Pancreas (tissue), 10 donors: ENCODE measurements around the gene GABRB3. TPM values are rescaled to one million over a fixed set of nuclear protein-coding genes. Genes with fewer than 3 reads are reported as not detected.

Source experiments
- ATAC-seq, 4 donors: fragments of 200-7000 bp; cut with Tn5 transposase; one replicate each; pipeline versions ENCODE4 v1.8.0 to v1.9.1; 2020; ENCODE audit warnings: mild to moderate bottlenecking in 4 of 4, moderate library complexity in 4 of 4
- DNase-seq, 6 donors: peaks; one replicate each; pipeline ENCODE4 v3.0.0-alpha.2; 2020
- FAIRE-seq: peaks from 2 replicates; lab custom pipeline; 2012; peaks lifted over from hg19 to GRCh38; lab: Jason Lieb, UNC
- H3K27ac ChIP-seq, 4 donors: fragments of 200-600 bp; sonication (generic); 1 replicate in 3 of 4; 2 replicates in 1 of 4; pipeline versions ENCODE4 v1.5.0 to v1.8.0; 2020
- H3K27me3 ChIP-seq, 4 donors: fragments of 200-600 bp; one replicate each; pipeline ENCODE4 v1.8.0; 2021
- H3K36me3 ChIP-seq, 3 donors: fragments of 200-600 bp; sonication (generic) in 1 of 3; one replicate each; pipeline versions ENCODE4 v1.5.0 to v1.8.0; 2020 to 2021
- H3K4me1 ChIP-seq, 3 donors: fragments of 200-600 bp; one replicate each; pipeline ENCODE4 v1.8.0; 2021
- H3K4me3 ChIP-seq, 4 donors: fragments of 200-600 bp; sonication (generic) in 2 of 4; one replicate each; pipeline versions ENCODE4 v1.5.0 to v1.8.0; 2020 to 2021
- H3K9me3 ChIP-seq, 4 donors: fragments of 200-600 bp; one replicate each; pipeline ENCODE4 v1.8.0; 2021
- CTCF ChIP-seq, 4 donors: fragments of 200-600 bp; sonication (generic) in 3 of 4; IDR thresholded peaks; one replicate each; pipeline versions ENCODE4 v1.5.0 to v1.8.0; 2021; ENCODE audit warnings: antibody characterized with exemption in 4 of 4
- WGBS, 2 donors: extraction: QIAGEN DNeasy Blood & Tissue Kit; methylation state at CpG; one replicate each; pipeline ENCODE4 v1.1.7; 2013; 5-methylcytosine and 5-hydroxymethylcytosine counted together
- intact Hi-C, 3 donors: fragments of 100-400 bp; cut with DNase I; formaldehyde crosslinking; loops; one replicate each; pipeline versions ENCODE4 v1.11.1 to v1.14.2; 2022
- polyA plus RNA-seq, 2 donors: library from polyadenylated mRNA; stranded (reverse); fragments of 200-250 nt; gene quantifications; one replicate each; pipeline ENCODE4 v1.2.3, GENCODE V29; 2013
- total RNA-seq, 6 donors: library from RNA; stranded (reverse); fragmentation: NEBNext Ultra II Directional in 4 of 6; extraction: Animal tissue kit (Norgen Biotek cat#: 25700) in 4 of 6; gene quantifications; one replicate each; pipeline versions ENCODE4 v1.2.1 to v1.2.4, GENCODE V29; 2021 to 2023
- donor health status: healthy with polysubstance abuse.
- donor health status: DM: no; HTN: no; CAD: no; lungs with moderate emphysema.
- donor health status: DM: no; HTN: no; CAD: no.
- donor health status: control.
- donor health status: control.
- donor health status: Bipolar disorder and iron deficiency.
- donor health status: DM: yes; HTN: yes; CAD: no.
- donor health status: DM: no; HTN: no; CAD: no.
- donor health status: DM: no; HTN: no; CAD: no.
- donor health status: DM: yes; HTN: yes; CAD: no.

GABRB3 gene
- total and polyA plus RNA-seq, 8 donors: 1.3 to 11.4 (median 9.5) TPM

GRCh38 chr15:26615927-26616302 lies 157.0 kb downstream of the GABRB3 start:
- TF ChIP-seq CTCF (IDR thresholded peaks at IDR 0.05): no peak
- ATAC-seq: no peak
- FAIRE-seq: no peak
- DNase-seq: no peak
- no peaks in the 10 kb centered on the region for H3K27me3 ChIP-seq
- no peaks in the 10 kb centered on the region for H3K4me1 ChIP-seq
- no peak overlapping the region for H3K27ac ChIP-seq
- H3K4me3 ChIP-seq: no peak overlapping the region
- no peaks in the 10 kb centered on the region for H3K36me3 ChIP-seq
- 60 to 76% methylated on average over 3 of the region's 3 CpGs for WGBS, 2 donors
- no peaks in the 10 kb centered on the region for H3K9me3 ChIP-seq
- intact Hi-C loops: no loop called here

- DNase-seq (no peak), ATAC-seq (peak in 1 of 4 donors; percentile 60), FAIRE-seq (no peak)
- intact Hi-C loops: no loop called here
- H3K9me3 ChIP-seq: no peaks in the 10 kb centered on the region
- WGBS, 2 donors: 67 to 75% methylated on average over 7 of the region's 7 CpGs
- H3K4me1 ChIP-seq: no peaks in the 10 kb centered on the region
- H3K36me3 ChIP-seq: no peaks in the 10 kb centered on the region
- no peak overlapping the region for H3K27ac ChIP-seq
- H3K4me3 ChIP-seq: no peak overlapping the region
- H3K27me3 ChIP-seq: no peaks in the 10 kb centered on the region
- TF ChIP-seq CTCF (IDR thresholded peaks at IDR 0.05): no peak
Observed at GRCh38 chr15:26615188-26615926, 157.5 kb downstream of the GABRB3 start.

GRCh38 chr15:26614734-26615133 lies 158.1 kb downstream of the GABRB3 start:
- Histone ChIP-seq H3K36me3 (no peaks in the 10 kb centered on the region), H3K27ac (no peak overlapping the region), H3K9me3 (no peaks in the 10 kb centered on the region), H3K27me3 (no peaks in the 10 kb centered on the region), H3K4me1 (no peaks in the 10 kb centered on the region), H3K4me3 (no peak overlapping the region)
- ATAC-seq (no peak), DNase-seq (no peak), FAIRE-seq (no peak)
- WGBS, 2 donors: 52 to 62% methylated on average over 3 of the region's 3 CpGs
- TF ChIP-seq CTCF (IDR thresholded peaks at IDR 0.05): no peak
- intact Hi-C loops: no loop called here

- TF ChIP-seq CTCF (IDR thresholded peaks at IDR 0.05): no peak
- no peak for DNase-seq
- no peaks in the 10 kb centered on the region for H3K9me3 ChIP-seq
- H3K27ac ChIP-seq: no peak overlapping the region
- no peak for FAIRE-seq
- ATAC-seq: no peak
- WGBS, 2 donors: 54 to 73% methylated on average over 2 of the region's 2 CpGs
- intact Hi-C loops: no loop called here
- H3K4me1 ChIP-seq: no peaks in the 10 kb centered on the region
- no peaks in the 10 kb centered on the region for H3K36me3 ChIP-seq
- H3K27me3 ChIP-seq: no peaks in the 10 kb centered on the region
- H3K4me3 ChIP-seq: no peak overlapping the region
Observed at GRCh38 chr15:26598704-26599103, 174.2 kb downstream of the GABRB3 start.

- ATAC-seq (no peak), DNase-seq (no peak), FAIRE-seq (no peak)
- Histone ChIP-seq H3K27me3 (no peaks in the 10 kb centered on the region), H3K4me3 (no peak overlapping the region), H3K36me3 (no peaks in the 10 kb centered on the region), H3K9me3 (no peaks in the 10 kb centered on the region), H3K27ac (no peak overlapping the region), H3K4me1 (no peaks in the 10 kb centered on the region)
- intact Hi-C loops: no loop called here
- TF ChIP-seq CTCF (IDR thresholded peaks at IDR 0.05): no peak
- WGBS, 2 donors: 27 to 44% methylated on average over 2 of the region's 2 CpGs
Observed at GRCh38 chr15:26595611-26596010, 177.3 kb downstream of the GABRB3 start.
